ENCODE results near the gene PRSS50.

The PRSS50 gene

DNA sequence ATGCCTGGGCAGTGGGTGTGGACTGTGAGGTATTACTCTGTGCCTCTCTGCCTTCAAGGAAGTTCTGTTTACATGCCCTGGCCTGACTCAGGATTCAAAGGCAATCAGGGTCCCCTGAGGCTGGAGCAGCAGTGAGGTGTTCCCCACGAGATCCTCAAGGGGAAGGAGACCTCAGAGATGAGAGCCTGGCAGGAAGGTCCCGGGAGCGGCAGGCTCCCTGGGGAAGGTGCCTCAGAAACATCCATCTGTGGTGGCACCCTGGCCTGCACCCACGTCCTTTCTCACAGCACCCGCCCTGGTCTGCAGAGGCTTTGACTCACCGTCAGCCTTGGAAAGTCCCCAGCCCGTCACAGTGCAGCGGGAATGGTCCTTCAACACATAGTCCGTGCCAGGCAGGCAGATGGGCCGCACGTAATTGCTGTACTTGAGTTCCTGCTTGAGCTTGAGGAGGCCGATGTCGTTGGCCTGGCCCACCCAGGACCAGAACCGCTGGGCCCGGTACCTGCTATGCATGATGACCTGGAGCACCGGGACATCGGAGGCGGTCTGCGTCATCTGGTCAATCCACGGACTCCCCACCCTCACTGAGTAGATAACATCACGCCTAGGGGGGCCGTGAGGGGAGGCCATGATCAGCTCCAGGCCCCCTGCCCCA, 3.6 kb downstream of the PRSS50 start:
- H3K4me1 ChIP-seq (ENCODE audit: control insufficient read depth, insufficient read depth, low read length) = no peaks in the 10 kb centered on the region
- H3K27me3 ChIP-seq (ENCODE audit: control insufficient read depth in 1 of 2, insufficient read depth in 2 of 2, low read length in 2 of 2) = peaks cover 4 to 11% of the 10 kb centered on the region in 2 donors
- no peak overlapping the region for H3K9ac ChIP-seq (ENCODE audit: low read length in 2 of 2)
- no peak overlapping the region for H3K27ac ChIP-seq (ENCODE audit: low read length)
- H3K9me3 ChIP-seq (ENCODE audit: control insufficient read depth in 2 of 2, low read length in 2 of 2) = no peaks in the 10 kb centered on the region
- no peak overlapping the region for H3K4me3 ChIP-seq (ENCODE audit: low read length in 2 of 2)
- no peaks in the 10 kb centered on the region for H3K36me3 ChIP-seq (ENCODE audit: control insufficient read depth in 2 of 2, insufficient read depth in 2 of 2, low read length in 2 of 2)

DNA sequence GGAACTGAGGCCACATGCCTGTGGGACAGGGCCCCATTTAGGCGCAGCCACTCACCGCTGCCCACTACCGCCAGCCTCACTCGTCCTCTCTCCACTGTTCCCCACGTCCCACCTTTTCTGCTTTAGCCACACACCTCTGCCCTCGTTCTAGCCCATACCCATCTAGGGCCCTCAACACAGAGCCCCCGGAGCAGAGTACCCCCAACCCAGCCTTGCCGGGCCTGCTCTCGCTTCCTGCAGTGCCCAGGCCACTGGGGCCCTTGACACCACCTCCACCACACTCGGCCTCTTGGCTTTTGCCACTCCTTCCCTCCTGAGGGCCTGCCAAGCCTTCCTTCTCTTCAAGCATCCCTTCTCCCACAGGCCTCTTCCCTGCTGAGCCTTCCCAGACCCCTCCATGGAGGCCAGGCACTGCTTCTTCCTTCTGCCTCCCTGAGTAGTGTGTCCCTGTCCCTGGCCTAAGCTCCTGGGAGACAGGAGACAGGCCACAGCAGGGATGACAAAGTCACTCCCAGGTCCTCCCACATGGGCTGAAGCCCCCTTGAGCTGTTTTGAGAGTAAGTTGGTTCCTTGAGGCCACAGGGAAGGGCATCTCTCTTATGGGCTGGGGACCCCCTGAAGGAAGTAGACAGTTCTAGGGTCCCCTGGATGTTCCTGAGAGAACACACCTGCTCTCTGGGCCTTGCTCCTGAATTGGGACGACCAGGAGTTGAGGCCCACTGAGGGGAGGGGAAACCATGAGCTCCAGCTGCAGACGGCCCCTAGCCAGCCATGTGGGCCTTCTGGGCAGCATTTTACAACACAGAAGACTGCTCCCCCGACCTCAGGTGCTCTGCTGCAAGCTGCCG, 4.4 kb downstream of the PRSS50 start:
- Histone ChIP-seq H3K27me3 (ENCODE audit: control insufficient read depth in 1 of 2, insufficient read depth in 2 of 2, low read length in 2 of 2) (peaks cover 4 to 7% of the 10 kb centered on the region in 2 donors), H3K9ac (ENCODE audit: low read length in 2 of 2) (no peak overlapping the region), H3K27ac (ENCODE audit: low read length) (no peak overlapping the region), H3K36me3 (ENCODE audit: control insufficient read depth in 2 of 2, insufficient read depth in 2 of 2, low read length in 2 of 2) (no peaks in the 10 kb centered on the region), H3K4me3 (ENCODE audit: low read length in 2 of 2) (no peak overlapping the region), H3K9me3 (ENCODE audit: control insufficient read depth in 2 of 2, low read length in 2 of 2) (no peaks in the 10 kb centered on the region), H3K4me1 (ENCODE audit: control insufficient read depth, insufficient read depth, low read length) (no peaks in the 10 kb centered on the region)

- no peaks in the 10 kb centered on the region for H3K4me1 ChIP-seq (ENCODE audit: control insufficient read depth, insufficient read depth, low read length)
- H3K9ac ChIP-seq (ENCODE audit: low read length in 2 of 2) = no peak overlapping the region
- H3K27ac ChIP-seq (ENCODE audit: low read length) = no peak overlapping the region
- no peaks in the 10 kb centered on the region for H3K9me3 ChIP-seq (ENCODE audit: control insufficient read depth in 2 of 2, low read length in 2 of 2)
- H3K36me3 ChIP-seq (ENCODE audit: control insufficient read depth in 2 of 2, insufficient read depth in 2 of 2, low read length in 2 of 2) = no peaks in the 10 kb centered on the region
- peaks cover 0 to 5% of the 10 kb centered on the region in 2 donors for H3K27me3 ChIP-seq (ENCODE audit: control insufficient read depth in 1 of 2, insufficient read depth in 2 of 2, low read length in 2 of 2)
- H3K4me3 ChIP-seq (ENCODE audit: low read length in 2 of 2) = no peak overlapping the region
These were observed 5.2 kb downstream of the PRSS50 start for GRCh38 chr3:46712191-46713049.

- Histone ChIP-seq H3K9ac (ENCODE audit: low read length in 2 of 2) (no peak overlapping the region), H3K36me3 (ENCODE audit: control insufficient read depth in 2 of 2, insufficient read depth in 2 of 2, low read length in 2 of 2) (no peaks in the 10 kb centered on the region), H3K4me3 (ENCODE audit: low read length in 2 of 2) (no peak overlapping the region), H3K27me3 (ENCODE audit: control insufficient read depth in 1 of 2, insufficient read depth in 2 of 2, low read length in 2 of 2) (no peaks in the 10 kb centered on the region), H3K27ac (ENCODE audit: low read length) (no peak overlapping the region), H3K4me1 (ENCODE audit: control insufficient read depth, insufficient read depth, low read length) (no peaks in the 10 kb centered on the region), H3K9me3 (ENCODE audit: control insufficient read depth in 2 of 2, low read length in 2 of 2) (no peaks in the 10 kb centered on the region)
These were observed 5.9 kb downstream of the PRSS50 start for GRCh38 chr3:46711760-46712159.

GRCh38 chr3:46711305-46711704, 6.4 kb downstream of the PRSS50 start:
- Histone ChIP-seq H3K27me3 (ENCODE audit: control insufficient read depth in 1 of 2, insufficient read depth in 2 of 2, low read length in 2 of 2) (no peaks in the 10 kb centered on the region), H3K4me1 (ENCODE audit: control insufficient read depth, insufficient read depth, low read length) (no peaks in the 10 kb centered on the region), H3K9me3 (ENCODE audit: control insufficient read depth in 2 of 2, low read length in 2 of 2) (no peaks in the 10 kb centered on the region), H3K36me3 (ENCODE audit: control insufficient read depth in 2 of 2, insufficient read depth in 2 of 2, low read length in 2 of 2) (no peaks in the 10 kb centered on the region), H3K4me3 (ENCODE audit: low read length in 2 of 2) (no peak overlapping the region), H3K9ac (ENCODE audit: low read length in 2 of 2) (no peak overlapping the region), H3K27ac (ENCODE audit: low read length) (no peak overlapping the region)

DNA sequence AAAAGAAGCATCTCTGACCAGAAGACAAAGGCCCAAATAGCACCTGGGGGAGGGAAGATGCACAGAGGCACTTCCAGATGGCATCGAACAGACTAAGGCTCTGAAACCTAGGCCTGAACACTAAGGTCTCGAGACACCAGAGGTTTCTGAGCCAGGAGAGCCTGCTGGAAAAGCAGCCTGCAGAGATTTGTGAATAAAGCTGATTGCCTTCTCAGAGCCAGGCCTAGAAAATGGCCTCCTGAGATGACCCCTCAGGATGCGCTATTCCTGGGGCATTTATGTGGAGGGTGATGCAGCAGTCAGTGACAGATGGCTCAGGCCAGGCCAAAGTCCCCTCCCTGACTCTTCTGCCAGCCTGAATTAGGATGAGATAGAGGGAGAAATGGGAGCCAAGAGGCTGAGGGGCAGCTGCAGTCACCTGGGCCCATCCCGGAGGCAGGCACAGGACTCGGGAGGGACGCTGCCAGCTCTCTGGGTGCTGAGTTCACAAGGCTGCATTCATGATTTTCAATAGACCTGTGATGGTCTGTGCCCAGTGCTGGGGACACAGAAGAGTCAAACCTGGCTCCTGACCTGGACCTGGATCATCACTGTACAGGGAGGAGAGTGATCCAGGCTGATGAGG, 6.9 kb downstream of the PRSS50 start:
- Histone ChIP-seq H3K27ac (ENCODE audit: low read length) (no peak overlapping the region), H3K4me1 (ENCODE audit: control insufficient read depth, insufficient read depth, low read length) (no peaks in the 10 kb centered on the region), H3K9ac (ENCODE audit: low read length in 2 of 2) (no peak overlapping the region), H3K27me3 (ENCODE audit: control insufficient read depth in 1 of 2, insufficient read depth in 2 of 2, low read length in 2 of 2) (no peaks in the 10 kb centered on the region), H3K36me3 (ENCODE audit: control insufficient read depth in 2 of 2, insufficient read depth in 2 of 2, low read length in 2 of 2) (no peaks in the 10 kb centered on the region), H3K9me3 (ENCODE audit: control insufficient read depth in 2 of 2, low read length in 2 of 2) (no peaks in the 10 kb centered on the region), H3K4me3 (ENCODE audit: low read length in 2 of 2) (no peak overlapping the region)

DNA sequence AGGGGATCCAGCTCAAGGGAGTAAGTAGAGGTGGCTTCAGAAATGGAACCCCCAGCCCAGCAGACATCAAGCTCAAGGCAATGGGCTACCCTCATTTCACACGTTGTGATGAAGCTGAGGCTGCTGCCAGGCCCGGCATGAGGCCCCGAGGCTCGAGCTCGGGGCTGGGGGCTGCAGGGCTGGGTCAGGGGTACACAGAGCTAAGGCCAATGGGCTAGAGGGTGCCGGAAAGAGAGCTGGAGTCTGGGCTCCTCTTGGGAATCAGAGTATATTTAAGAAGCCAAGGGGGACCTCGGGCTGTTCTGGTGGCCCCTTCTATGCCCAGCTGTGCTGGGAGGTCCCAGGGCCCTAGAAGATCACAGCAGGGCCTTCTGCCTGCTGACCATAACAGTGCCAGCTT, 7.4 kb downstream of the PRSS50 start:
- Histone ChIP-seq H3K4me1 (ENCODE audit: control insufficient read depth, insufficient read depth, low read length) (peaks cover under 1% of the 10 kb centered on the region), H3K27me3 (ENCODE audit: control insufficient read depth in 1 of 2, insufficient read depth in 2 of 2, low read length in 2 of 2) (no peaks in the 10 kb centered on the region), H3K9ac (ENCODE audit: low read length in 2 of 2) (no peak overlapping the region), H3K9me3 (ENCODE audit: control insufficient read depth in 2 of 2, low read length in 2 of 2) (no peaks in the 10 kb centered on the region), H3K4me3 (ENCODE audit: low read length in 2 of 2) (no peak overlapping the region), H3K27ac (ENCODE audit: low read length) (no peak overlapping the region), H3K36me3 (ENCODE audit: control insufficient read depth in 2 of 2, insufficient read depth in 2 of 2, low read length in 2 of 2) (no peaks in the 10 kb centered on the region)

- H3K27me3 ChIP-seq (ENCODE audit: control insufficient read depth in 1 of 2, insufficient read depth in 2 of 2, low read length in 2 of 2) = no peaks in the 10 kb centered on the region
- peaks cover 4% of the 10 kb centered on the region for H3K4me1 ChIP-seq (ENCODE audit: control insufficient read depth, insufficient read depth, low read length)
- H3K4me3 ChIP-seq (ENCODE audit: low read length in 2 of 2) = no peak overlapping the region
- no peaks in the 10 kb centered on the region for H3K36me3 ChIP-seq (ENCODE audit: control insufficient read depth in 2 of 2, insufficient read depth in 2 of 2, low read length in 2 of 2)
- H3K9me3 ChIP-seq (ENCODE audit: control insufficient read depth in 2 of 2, low read length in 2 of 2) = no peaks in the 10 kb centered on the region
- H3K9ac ChIP-seq (ENCODE audit: low read length in 2 of 2) = no peak overlapping the region
- no peak overlapping the region for H3K27ac ChIP-seq (ENCODE audit: low read length)
These were observed 7.9 kb downstream of the PRSS50 start for GRCh38 chr3:46709721-46710120.

DNA sequence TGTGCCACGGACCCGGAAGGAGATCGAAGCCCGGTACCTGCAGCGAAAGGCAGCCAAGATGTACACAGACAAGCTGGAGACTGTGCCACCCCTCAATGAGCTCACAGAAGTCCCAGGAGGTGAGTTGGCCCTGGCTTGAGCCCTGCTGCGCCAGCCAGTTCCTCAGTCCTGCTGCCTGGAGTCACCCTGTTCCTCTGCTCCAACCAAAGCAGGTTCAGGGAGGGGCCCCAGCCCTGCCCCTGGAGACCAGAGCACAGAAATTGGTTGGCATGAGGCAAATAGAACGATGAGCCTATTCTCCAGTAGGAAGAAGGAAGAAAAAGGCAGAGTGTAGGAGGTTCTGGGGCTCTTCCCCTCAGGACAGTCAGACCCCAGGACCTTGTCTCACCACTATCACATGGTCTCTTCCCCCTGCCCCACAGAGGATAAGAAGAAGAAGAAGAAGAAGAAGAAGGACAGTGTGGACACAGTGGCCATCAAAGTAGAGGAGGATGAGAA, 8.5 kb downstream of the PRSS50 start:
- H3K4me3 ChIP-seq (ENCODE audit: low read length in 2 of 2) = no peak overlapping the region
- no peaks in the 10 kb centered on the region for H3K36me3 ChIP-seq (ENCODE audit: control insufficient read depth in 2 of 2, insufficient read depth in 2 of 2, low read length in 2 of 2)
- H3K9ac ChIP-seq (ENCODE audit: low read length in 2 of 2) = no peak overlapping the region
- no peak overlapping the region for H3K27ac ChIP-seq (ENCODE audit: low read length)
- H3K9me3 ChIP-seq (ENCODE audit: control insufficient read depth in 2 of 2, low read length in 2 of 2) = no peaks in the 10 kb centered on the region
- H3K4me1 ChIP-seq (ENCODE audit: control insufficient read depth, insufficient read depth, low read length) = peaks cover 5% of the 10 kb centered on the region
- H3K27me3 ChIP-seq (ENCODE audit: control insufficient read depth in 1 of 2, insufficient read depth in 2 of 2, low read length in 2 of 2) = no peaks in the 10 kb centered on the region

- H3K27me3 ChIP-seq (ENCODE audit: control insufficient read depth in 1 of 2, insufficient read depth in 2 of 2, low read length in 2 of 2) = no peaks in the 10 kb centered on the region
- peaks cover 5% of the 10 kb centered on the region for H3K4me1 ChIP-seq (ENCODE audit: control insufficient read depth, insufficient read depth, low read length)
These were observed 9.1 kb downstream of the PRSS50 start for GRCh38 chr3:46708401-46709156.

More at GRCh38 chr3:46708401-46709156, 9.1 kb downstream of the PRSS50 start:
- Histone ChIP-seq H3K9ac (ENCODE audit: low read length in 2 of 2) (no peak overlapping the region), H3K9me3 (ENCODE audit: control insufficient read depth in 2 of 2, low read length in 2 of 2) (no peaks in the 10 kb centered on the region), H3K36me3 (ENCODE audit: control insufficient read depth in 2 of 2, insufficient read depth in 2 of 2, low read length in 2 of 2) (no peaks in the 10 kb centered on the region), H3K4me3 (ENCODE audit: low read length in 2 of 2) (no peak overlapping the region), H3K27ac (ENCODE audit: low read length) (no peak overlapping the region)

Data from stomach smooth muscle (tissue), 2 donors.